ENCODE measurements around the gene MRPL2.

DNA sequence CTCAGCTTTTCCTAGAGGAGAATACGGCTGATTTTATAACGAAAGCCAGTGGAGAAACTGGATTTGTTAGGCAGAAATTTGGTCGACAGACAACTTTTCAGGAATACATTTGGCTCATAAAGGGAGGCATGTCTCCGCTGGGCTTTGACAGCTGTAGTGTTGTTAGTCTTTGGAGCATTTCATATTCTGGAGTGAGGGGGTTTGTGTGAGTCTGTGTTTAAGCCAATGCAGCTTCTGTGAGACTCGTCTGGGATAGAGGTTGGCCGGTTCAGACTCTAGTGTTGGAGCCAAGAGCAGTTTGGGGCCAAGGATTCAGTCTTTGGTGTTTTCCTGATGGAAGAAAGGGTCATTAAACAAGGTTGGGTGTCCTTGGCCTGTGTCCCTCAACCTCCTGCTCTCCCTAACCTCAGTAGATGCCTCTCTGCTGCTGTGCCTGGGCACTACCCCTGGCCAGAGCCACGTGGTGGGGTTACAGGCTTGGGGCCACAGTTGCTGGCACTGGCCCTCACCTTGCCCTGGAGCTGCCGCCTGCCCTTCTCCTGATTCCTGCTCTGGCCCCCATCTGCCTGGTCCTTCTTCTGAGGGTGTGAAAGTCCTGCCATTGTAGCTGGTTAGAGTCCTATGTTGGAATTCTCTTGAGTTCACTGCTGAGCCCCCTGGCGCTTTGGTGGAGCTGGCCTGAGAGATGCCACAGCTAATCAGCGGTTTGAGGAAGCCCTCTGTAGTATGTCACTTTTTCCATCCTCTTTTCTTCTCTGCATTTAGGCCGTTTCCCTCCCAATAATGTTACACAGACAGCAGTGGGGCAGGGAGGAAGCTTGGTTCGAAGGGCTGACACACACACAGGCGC lies 23.8 kb upstream of the MRPL2 start:
- TF ChIP-seq, protein P1, sequence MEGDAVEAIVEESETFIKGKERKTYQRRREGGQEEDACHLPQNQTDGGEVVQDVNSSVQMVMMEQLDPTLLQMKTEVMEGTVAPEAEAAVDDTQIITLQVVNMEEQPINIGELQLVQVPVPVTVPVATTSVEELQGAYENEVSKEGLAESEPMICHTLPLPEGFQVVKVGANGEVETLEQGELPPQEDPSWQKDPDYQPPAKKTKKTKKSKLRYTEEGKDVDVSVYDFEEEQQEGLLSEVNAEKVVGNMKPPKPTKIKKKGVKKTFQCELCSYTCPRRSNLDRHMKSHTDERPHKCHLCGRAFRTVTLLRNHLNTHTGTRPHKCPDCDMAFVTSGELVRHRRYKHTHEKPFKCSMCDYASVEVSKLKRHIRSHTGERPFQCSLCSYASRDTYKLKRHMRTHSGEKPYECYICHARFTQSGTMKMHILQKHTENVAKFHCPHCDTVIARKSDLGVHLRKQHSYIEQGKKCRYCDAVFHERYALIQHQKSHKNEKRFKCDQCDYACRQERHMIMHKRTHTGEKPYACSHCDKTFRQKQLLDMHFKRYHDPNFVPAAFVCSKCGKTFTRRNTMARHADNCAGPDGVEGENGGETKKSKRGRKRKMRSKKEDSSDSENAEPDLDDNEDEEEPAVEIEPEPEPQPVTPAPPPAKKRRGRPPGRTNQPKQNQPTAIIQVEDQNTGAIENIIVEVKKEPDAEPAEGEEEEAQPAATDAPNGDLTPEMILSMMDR (IDR thresholded peaks at IDR 0.05): no peak
- TF ChIP-seq POLR2A (IDR thresholded peaks at IDR 0.05): no peak

All from body of pancreas (tissue), 4 donors.